ENCODE data around the gene CCDC34. TPM values are rescaled to one million over a fixed set of nuclear protein-coding genes. Genes with fewer than 3 reads are reported as not detected.

CCDC34 gene
- polyA plus RNA-seq, 1 experiment = 1.8 TPM

- TF ChIP-seq CTCF (IDR thresholded peaks at IDR 0.05; ENCODE audit: insufficient read depth, low read depth, low read length) = no peak
- Histone ChIP-seq H3K36me3 (ENCODE audit: control insufficient read depth, insufficient read depth, low read length) (no peaks in the 10 kb centered on the region), H3K27me3 (ENCODE audit: control insufficient read depth, insufficient read depth, low read length) (no peaks in the 10 kb centered on the region), H3K4me3 (ENCODE audit: low read depth, low read length) (no peak overlapping the region)
- CTCF ChIA-PET = interaction anchor here (1.1 to 1.7 kb wide), 2 partner anchors 29 to 96 kb away, joined by 3 to 4 read pairs; partner anchors contain the start of gene CCDC34
- DNase-seq (ENCODE audit: low read depth) = peak; percentile 31
- POLR2A ChIA-PET = no interaction called here
Measured at GRCh38 chr11:27392278-27393114, 29.5 kb upstream of the CCDC34 start.

- DNase-seq (ENCODE audit: low read depth) = no peak
- CTCF ChIA-PET = interaction anchor here (0.6 to 1.7 kb wide), 4 partner anchors 28 to 95 kb away, joined by 3 to 4 read pairs (median 4); partner anchors contain the start of gene CCDC34
- no peaks in the 10 kb centered on the region for H3K27me3 ChIP-seq (ENCODE audit: control insufficient read depth, insufficient read depth, low read length)
- TF ChIP-seq CTCF (IDR thresholded peaks at IDR 0.05; ENCODE audit: insufficient read depth, low read depth, low read length) = no peak
- H3K36me3 ChIP-seq (ENCODE audit: control insufficient read depth, insufficient read depth, low read length) = no peaks in the 10 kb centered on the region
- no peak overlapping the region for H3K4me3 ChIP-seq (ENCODE audit: low read depth, low read length)
- POLR2A ChIA-PET = no interaction called here
Measured at GRCh38 chr11:27391331-27392015, 28.5 kb upstream of the CCDC34 start.

GRCh38 chr11:27390318-27391295 lies 27.6 kb upstream of the CCDC34 start:
- ChIA-PET CTCF (interaction anchor here (1.2 to 1.7 kb wide), 2 partner anchors 27 to 95 kb away, joined by 4 read pairs; partner anchors contain the start of gene CCDC34), POLR2A (no interaction called here)
- H3K36me3 ChIP-seq (ENCODE audit: control insufficient read depth, insufficient read depth, low read length) = no peaks in the 10 kb centered on the region
- no peak for TF ChIP-seq CTCF (IDR thresholded peaks at IDR 0.05; ENCODE audit: insufficient read depth, low read depth, low read length)
- peak; percentile 70 for DNase-seq (ENCODE audit: low read depth)
- H3K27me3 ChIP-seq (ENCODE audit: control insufficient read depth, insufficient read depth, low read length) = no peaks in the 10 kb centered on the region
- no peak overlapping the region for H3K4me3 ChIP-seq (ENCODE audit: low read depth, low read length)

- no peak for DNase-seq (ENCODE audit: low read depth)
- CTCF ChIA-PET = no interaction called here
- POLR2A ChIA-PET = no interaction called here
- Histone ChIP-seq H3K4me3 (ENCODE audit: low read depth, low read length) (no peak overlapping the region), H3K36me3 (ENCODE audit: control insufficient read depth, insufficient read depth, low read length) (no peaks in the 10 kb centered on the region), H3K27me3 (ENCODE audit: control insufficient read depth, insufficient read depth, low read length) (no peaks in the 10 kb centered on the region)
- TF ChIP-seq CTCF (IDR thresholded peaks at IDR 0.05; ENCODE audit: insufficient read depth, low read depth, low read length) = no peak
Measured at GRCh38 chr11:27388869-27389268, 25.9 kb upstream of the CCDC34 start.
